ENCODE data around the gene COLGALT1. TPM values are rescaled to one million over a fixed set of nuclear protein-coding genes. Genes with fewer than 3 reads are reported as not detected.

COLGALT1 gene
- total RNA-seq, 2 experiments from 2014 or later: 51.2 to 64.3 TPM

- intact Hi-C loops (cut with DNase I, micrococcal nuclease): no loop called here
- H3K36me3 Mint-ChIP-seq (ENCODE audit: low read depth): peaks cover 28% of the 10 kb centered on the region
- H3K4me3 Mint-ChIP-seq: no peak overlapping the region
- H3K27me3 Mint-ChIP-seq: no peaks in the 10 kb centered on the region
- ATAC-seq: no peak
- H3K27ac Mint-ChIP-seq: no peak overlapping the region
- ChIA-PET CTCF (no interaction called here), POLR2A (no interaction called here)
- no peak for DNase-seq
- H3K4me1 Mint-ChIP-seq: peaks cover 18% of the 10 kb centered on the region
- peaks cover 5% of the 10 kb centered on the region for H3K9me3 Mint-ChIP-seq (ENCODE audit: low read depth)
Observed at GRCh38 chr19:17520865-17521264, 34.6 kb upstream of the COLGALT1 start.

GRCh38 chr19:17522988-17523872 is 32.2 kb upstream of the COLGALT1 start:
- ChIA-PET POLR2A (interaction anchor here (0.6 kb wide), 1 partner anchor 566 kb away, joined by 3 read pairs; no protein-coding TSS in a partner anchor), CTCF (interaction anchor here (0.6 to 2.2 kb wide), 7 partner anchors 10 to 241 kb away, joined by 3 to 7 read pairs (median 3); no protein-coding TSS in a partner anchor)
- Mint-ChIP-seq H3K36me3 (ENCODE audit: low read depth) (peaks cover 11% of the 10 kb centered on the region), H3K27ac (peak overlapping the region; percentile 88), H3K4me1 (peaks cover 22% of the 10 kb centered on the region), H3K9me3 (ENCODE audit: low read depth) (no peaks in the 10 kb centered on the region), H3K4me3 (peak overlapping the region; percentile 38), H3K27me3 (no peaks in the 10 kb centered on the region)
- ATAC-seq (peak; percentile 90), DNase-seq (peak; percentile 77)
- intact Hi-C loops (cut with DNase I, micrococcal nuclease): no loop called here

GRCh38 chr19:17524651-17525050 is 30.8 kb upstream of the COLGALT1 start:
- DNase-seq (no peak), ATAC-seq (no peak)
- peaks cover 22% of the 10 kb centered on the region for H3K4me1 Mint-ChIP-seq
- no peaks in the 10 kb centered on the region for H3K9me3 Mint-ChIP-seq (ENCODE audit: low read depth)
- peaks cover 5% of the 10 kb centered on the region for H3K36me3 Mint-ChIP-seq (ENCODE audit: low read depth)
- POLR2A ChIA-PET: no interaction called here
- no peaks in the 10 kb centered on the region for H3K27me3 Mint-ChIP-seq
- CTCF ChIA-PET: interaction anchor here (1.3 to 2.2 kb wide), 3 partner anchors 26 to 80 kb away, joined by 3 to 7 read pairs (median 3); no protein-coding TSS in a partner anchor
- no peak overlapping the region for H3K27ac Mint-ChIP-seq
- intact Hi-C loops (cut with DNase I, micrococcal nuclease): no loop called here
- H3K4me3 Mint-ChIP-seq: no peak overlapping the region

GRCh38 chr19:17525141-17525540 is 30.3 kb upstream of the COLGALT1 start:
- peaks cover 22% of the 10 kb centered on the region for H3K4me1 Mint-ChIP-seq
- H3K27me3 Mint-ChIP-seq: no peaks in the 10 kb centered on the region
- no peak overlapping the region for H3K4me3 Mint-ChIP-seq
- H3K27ac Mint-ChIP-seq: no peak overlapping the region
- ATAC-seq (no peak), DNase-seq (no peak)
- H3K9me3 Mint-ChIP-seq (ENCODE audit: low read depth): no peaks in the 10 kb centered on the region
- intact Hi-C loops (cut with DNase I, micrococcal nuclease): no loop called here
- POLR2A ChIA-PET: no interaction called here
- H3K36me3 Mint-ChIP-seq (ENCODE audit: low read depth): peaks cover 4% of the 10 kb centered on the region
- CTCF ChIA-PET: no interaction called here

- H3K27me3 Mint-ChIP-seq: no peaks in the 10 kb centered on the region
- ATAC-seq: peak; percentile 31
- no peaks in the 10 kb centered on the region for H3K9me3 Mint-ChIP-seq (ENCODE audit: low read depth)
- CTCF ChIA-PET: no interaction called here
- no peaks in the 10 kb centered on the region for H3K36me3 Mint-ChIP-seq (ENCODE audit: low read depth)
- DNase-seq: peak; percentile 49
- no peak overlapping the region for H3K27ac Mint-ChIP-seq
- H3K4me1 Mint-ChIP-seq: peaks cover 22% of the 10 kb centered on the region
- intact Hi-C loops (cut with DNase I, micrococcal nuclease): no loop called here
- POLR2A ChIA-PET: no interaction called here
- H3K4me3 Mint-ChIP-seq: no peak overlapping the region
Observed at GRCh38 chr19:17526922-17527321, 28.5 kb upstream of the COLGALT1 start.

- peaks cover 22% of the 10 kb centered on the region for H3K4me1 Mint-ChIP-seq
- POLR2A ChIA-PET: no interaction called here
- H3K4me3 Mint-ChIP-seq: no peak overlapping the region
- H3K27me3 Mint-ChIP-seq: no peaks in the 10 kb centered on the region
- ATAC-seq: no peak
- intact Hi-C loops (cut with DNase I, micrococcal nuclease): no loop called here
- H3K36me3 Mint-ChIP-seq (ENCODE audit: low read depth): no peaks in the 10 kb centered on the region
- H3K9me3 Mint-ChIP-seq (ENCODE audit: low read depth): no peaks in the 10 kb centered on the region
- DNase-seq: no peak
- CTCF ChIA-PET: no interaction called here
- no peak overlapping the region for H3K27ac Mint-ChIP-seq
Observed at GRCh38 chr19:17527326-17527725, 28.1 kb upstream of the COLGALT1 start.

- Mint-ChIP-seq H3K36me3 (ENCODE audit: low read depth) (no peaks in the 10 kb centered on the region), H3K27ac (no peak overlapping the region), H3K4me3 (no peak overlapping the region), H3K27me3 (no peaks in the 10 kb centered on the region), H3K9me3 (ENCODE audit: low read depth) (no peaks in the 10 kb centered on the region), H3K4me1 (peaks cover 13% of the 10 kb centered on the region)
- no peak for ATAC-seq
- no peak for DNase-seq
- ChIA-PET POLR2A (no interaction called here), CTCF (interaction anchor here (0.6 kb wide), 1 partner anchor 44 kb away, joined by 3 read pairs; no protein-coding TSS in a partner anchor)
- intact Hi-C loops (cut with DNase I, micrococcal nuclease): no loop called here
Observed at GRCh38 chr19:17528610-17529009, 26.8 kb upstream of the COLGALT1 start.

GRCh38 chr19:17529239-17530158 is 25.9 kb upstream of the COLGALT1 start:
- DNase-seq (no peak), ATAC-seq (no peak)
- intact Hi-C loops (cut with DNase I, micrococcal nuclease): no loop called here
- Mint-ChIP-seq H3K9me3 (ENCODE audit: low read depth) (no peaks in the 10 kb centered on the region), H3K4me1 (peaks cover 6% of the 10 kb centered on the region), H3K27ac (no peak overlapping the region), H3K36me3 (ENCODE audit: low read depth) (no peaks in the 10 kb centered on the region), H3K27me3 (no peaks in the 10 kb centered on the region), H3K4me3 (no peak overlapping the region)
- POLR2A ChIA-PET: no interaction called here
- CTCF ChIA-PET: interaction anchor here (0.6 to 1.7 kb wide), 3 partner anchors 34 to 45 kb away, joined by 3 to 7 read pairs (median 3); no protein-coding TSS in a partner anchor

- Mint-ChIP-seq H3K36me3 (ENCODE audit: low read depth) (no peaks in the 10 kb centered on the region), H3K4me1 (peaks cover 4% of the 10 kb centered on the region), H3K4me3 (no peak overlapping the region), H3K27me3 (no peaks in the 10 kb centered on the region), H3K27ac (no peak overlapping the region), H3K9me3 (ENCODE audit: low read depth) (no peaks in the 10 kb centered on the region)
- ChIA-PET CTCF (interaction anchor here (0.6 to 1.7 kb wide), 4 partner anchors 20 to 89 kb away, joined by 3 to 7 read pairs (median 3); no protein-coding TSS in a partner anchor), POLR2A (interaction anchor here (0.6 kb wide), 1 partner anchor 420 kb away, joined by 3 read pairs; no protein-coding TSS in a partner anchor)
- intact Hi-C loops (cut with DNase I, micrococcal nuclease): no loop called here
- no peak for DNase-seq
- ATAC-seq: no peak
Observed at GRCh38 chr19:17530586-17530985, 24.9 kb upstream of the COLGALT1 start.

GRCh38 chr19:17532116-17532515 is 23.3 kb upstream of the COLGALT1 start:
- H3K27me3 Mint-ChIP-seq: no peaks in the 10 kb centered on the region
- H3K4me3 Mint-ChIP-seq: no peak overlapping the region
- intact Hi-C loops (cut with DNase I, micrococcal nuclease): no loop called here
- no peaks in the 10 kb centered on the region for H3K9me3 Mint-ChIP-seq (ENCODE audit: low read depth)
- DNase-seq (no peak), ATAC-seq (no peak)
- no peak overlapping the region for H3K27ac Mint-ChIP-seq
- no peaks in the 10 kb centered on the region for H3K4me1 Mint-ChIP-seq
- ChIA-PET CTCF (interaction anchor here (0.6 kb wide), 1 partner anchor 74 kb away, joined by 3 read pairs; no protein-coding TSS in a partner anchor), POLR2A (no interaction called here)
- no peaks in the 10 kb centered on the region for H3K36me3 Mint-ChIP-seq (ENCODE audit: low read depth)

- no peaks in the 10 kb centered on the region for H3K36me3 Mint-ChIP-seq (ENCODE audit: low read depth)
- no peak overlapping the region for H3K27ac Mint-ChIP-seq
- CTCF ChIA-PET: interaction anchor here (0.6 kb wide), 1 partner anchor 73 kb away, joined by 3 read pairs; no protein-coding TSS in a partner anchor
- DNase-seq (no peak), ATAC-seq (no peak)
- H3K4me1 Mint-ChIP-seq: no peaks in the 10 kb centered on the region
- H3K4me3 Mint-ChIP-seq: no peak overlapping the region
- intact Hi-C loops (cut with DNase I, micrococcal nuclease): no loop called here
- POLR2A ChIA-PET: no interaction called here
- no peaks in the 10 kb centered on the region for H3K27me3 Mint-ChIP-seq
- no peaks in the 10 kb centered on the region for H3K9me3 Mint-ChIP-seq (ENCODE audit: low read depth)
Observed at GRCh38 chr19:17532557-17532956, 22.9 kb upstream of the COLGALT1 start.
